PC-3 (cell line): ENCODE results near the gene ZBTB16.

Experiments used
- CTCF ChIP-seq: fragments of 300-600 bp; sonication (generic); conservative IDR thresholded peaks from 2 replicates; pipeline ENCODE4 v1.5.1; 2017; ENCODE audit warnings: antibody characterized with exemption, low read depth, mild to moderate bottlenecking, low read length
- EZH2 ChIP-seq: fragments of 300-600 bp; sonication (generic); IDR thresholded peaks from one replicate; pipeline ENCODE4 v1.6.1; 2017; ENCODE audit warnings: antibody characterized with exemption, mild to moderate bottlenecking, low read length; ENCODE audit not compliant: unreplicated experiment

DNA sequence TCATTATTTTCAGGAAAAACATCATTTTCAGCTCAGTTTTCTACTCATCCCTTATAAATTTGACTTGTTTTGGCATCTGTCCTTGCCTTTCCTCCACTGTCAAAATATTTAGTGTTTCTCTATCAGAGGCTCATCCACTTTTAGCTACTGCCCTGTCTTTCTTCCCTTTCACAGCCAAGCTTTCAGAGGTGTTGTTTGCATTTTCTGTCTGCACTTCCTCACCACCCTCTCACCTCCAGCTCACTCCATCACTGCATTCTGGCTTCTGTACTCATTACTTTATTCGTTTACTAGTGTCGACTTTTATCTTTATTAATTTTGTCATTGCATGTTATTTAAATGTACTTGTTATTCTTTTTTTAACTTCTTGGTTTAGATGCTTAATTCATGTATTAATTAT is 210.0 kb downstream of the ZBTB16 start:
- TF ChIP-seq CTCF = no peak
- TF ChIP-seq EZH2 = no peak
